Progenitor cell of endocrine pancreas (in vitro differentiated cells): ENCODE measurements around the gene GIMAP4. TPM values are rescaled to one million over a fixed set of nuclear protein-coding genes. Genes with fewer than 3 reads are reported as not detected.
"Not testable (repeated sequence)": the region's sequence is repeated elsewhere in the genome, so short reads cannot be mapped to it uniquely, and the experiment has no call there.

Experiments used
- DNase-seq: peaks from one replicate; pipeline ENCODE4 v3.0.0; 2021; ENCODE audit warnings: low spot score; ENCODE audit not compliant: unreplicated experiment
- H3K27ac Mint-ChIP-seq: 2 replicates; pipeline ENCODE4 v1.8.0; 2021; ENCODE audit warnings: mild to moderate bottlenecking, moderate library complexity, mixed read lengths
- H3K27me3 Mint-ChIP-seq: 2 replicates; pipeline ENCODE4 v1.8.0; 2021; ENCODE audit warnings: mixed read lengths
- H3K36me3 Mint-ChIP-seq: 2 replicates; pipeline ENCODE4 v1.8.0; 2022; ENCODE audit warnings: mixed read lengths; ENCODE audit not compliant: insufficient read depth
- H3K4me1 Mint-ChIP-seq: 2 replicates; pipeline ENCODE4 v1.8.0; 2021; ENCODE audit warnings: low read depth, mixed read lengths
- H3K4me3 Mint-ChIP-seq: 2 replicates; pipeline ENCODE4 v1.8.0; 2021; ENCODE audit warnings: low read depth, mild to moderate bottlenecking, moderate library complexity, mixed read lengths
- H3K9me3 Mint-ChIP-seq: 2 replicates; pipeline ENCODE4 v1.8.0; 2021; ENCODE audit warnings: low read depth, mixed read lengths
- CTCF ChIP-seq: fragments of 200-600 bp; sonication (generic); IDR thresholded peaks from one replicate; pipeline ENCODE4 v1.5.0; 2021; ENCODE audit warnings: antibody characterized with exemption, mild to moderate bottlenecking; ENCODE audit not compliant: unreplicated experiment
- long read RNA-seq: library from polyadenylated mRNA; unstranded; transcript quantifications from one replicate; pipeline ENCODE4 v2.0.0, GENCODE V29; 2020
- total RNA-seq: library from RNA; stranded (reverse); gene quantifications from 2 replicates; pipeline ENCODE4 v1.2.1, GENCODE V29; 2021

The GIMAP4 gene
- not detected in 2 replicates for total RNA-seq
- long read RNA-seq: 0 reads

- Mint-ChIP-seq H3K27ac (no peak within 1 kb of the TSS), H3K36me3 (no peaks in the 10 kb centered on the region), H3K4me3 (no peak within 1 kb of the TSS), H3K27me3 (no peaks in the 10 kb centered on the region), H3K4me1 (no peaks in the 10 kb centered on the region), H3K9me3 (no peaks in the 10 kb centered on the region)
- no peak for TF ChIP-seq CTCF
- DNase-seq: no peak
Observed at GRCh38 chr7:150567169-150567568, at the start of gene GIMAP4. TSS of gene GIMAP4 (plus strand) at chr7:150567390. CDS start at chr7:150569902, 2,512 bp downstream.

GRCh38 chr7:150519310-150519709 lies 47.9 kb upstream of the GIMAP4 start:
- Mint-ChIP-seq H3K4me1 (no peaks in the 10 kb centered on the region), H3K9me3 (no peaks in the 10 kb centered on the region)

GRCh38 chr7:150520145-150520544 lies 47.0 kb upstream of the GIMAP4 start:
- H3K36me3 Mint-ChIP-seq: no peaks in the 10 kb centered on the region
- H3K27ac Mint-ChIP-seq: no peak overlapping the region
- H3K27me3 Mint-ChIP-seq: no peaks in the 10 kb centered on the region
- no peak for DNase-seq
- H3K4me1 Mint-ChIP-seq: no peaks in the 10 kb centered on the region
- H3K4me3 Mint-ChIP-seq: no peak overlapping the region
- TF ChIP-seq CTCF: no peak
- H3K9me3 Mint-ChIP-seq: no peaks in the 10 kb centered on the region

More at GRCh38 chr7:150519310-150519709, 47.9 kb upstream of the GIMAP4 start:
- Mint-ChIP-seq H3K4me3 (no peak overlapping the region), H3K36me3 (no peaks in the 10 kb centered on the region), H3K27me3 (no peaks in the 10 kb centered on the region), H3K27ac (no peak overlapping the region)
- no peak for DNase-seq
- no peak for TF ChIP-seq CTCF

- not testable (repeated sequence) for H3K27me3 Mint-ChIP-seq, H3K27ac Mint-ChIP-seq, H3K9me3 Mint-ChIP-seq, H3K4me1 Mint-ChIP-seq, H3K36me3 Mint-ChIP-seq, H3K4me3 Mint-ChIP-seq, DNase-seq
Observed at GRCh38 chr7:150522931-150523330, 44.3 kb upstream of the GIMAP4 start.

- no peaks in the 10 kb centered on the region for H3K36me3 Mint-ChIP-seq
- no peak for TF ChIP-seq CTCF
- H3K9me3 Mint-ChIP-seq: peaks cover 7% of the 10 kb centered on the region
- H3K27ac Mint-ChIP-seq: no peak overlapping the region
- H3K27me3 Mint-ChIP-seq: no peaks in the 10 kb centered on the region
- DNase-seq: no peak
- H3K4me1 Mint-ChIP-seq: no peaks in the 10 kb centered on the region
- no peak overlapping the region for H3K4me3 Mint-ChIP-seq
Observed at GRCh38 chr7:150524018-150524417, 43.2 kb upstream of the GIMAP4 start.

- TF ChIP-seq CTCF: no peak
- no peak for DNase-seq
- no peaks in the 10 kb centered on the region for H3K27me3 Mint-ChIP-seq
- H3K27ac Mint-ChIP-seq: no peak overlapping the region
- H3K9me3 Mint-ChIP-seq: peaks cover 39% of the 10 kb centered on the region
- H3K4me3 Mint-ChIP-seq: no peak overlapping the region
- H3K4me1 Mint-ChIP-seq: no peaks in the 10 kb centered on the region
- no peaks in the 10 kb centered on the region for H3K36me3 Mint-ChIP-seq
Observed at GRCh38 chr7:150531704-150532103, 35.5 kb upstream of the GIMAP4 start.
